Peyer's patch (tissue), 4 donors: ENCODE data around the gene TMEM14A.

ENCODE experiments used
- POLR2A ChIP-seq, 2 donors: fragments of 450-650 bp; IDR thresholded peaks; one replicate each; pipeline ENCODE4 v1.5.1; 2017; ENCODE audit warnings: antibody characterized with exemption in 2 of 2, mild to moderate bottlenecking in 2 of 2, moderate library complexity in 2 of 2
- TF ChIP-seq, protein P1 (sequence below), 6 experiments: fragments of 450-650 bp in 4 of 6; fragments of 200-600 bp in 2 of 6; sonication (generic) in 1 of 6; IDR thresholded peaks; one replicate each; pipeline ENCODE4 v1.5.1; 2017 to 2019; ENCODE audit warnings: antibody characterized with exemption in 6 of 6, mild to moderate bottlenecking in 3 of 6, moderate library complexity in 1 of 6

DNA sequence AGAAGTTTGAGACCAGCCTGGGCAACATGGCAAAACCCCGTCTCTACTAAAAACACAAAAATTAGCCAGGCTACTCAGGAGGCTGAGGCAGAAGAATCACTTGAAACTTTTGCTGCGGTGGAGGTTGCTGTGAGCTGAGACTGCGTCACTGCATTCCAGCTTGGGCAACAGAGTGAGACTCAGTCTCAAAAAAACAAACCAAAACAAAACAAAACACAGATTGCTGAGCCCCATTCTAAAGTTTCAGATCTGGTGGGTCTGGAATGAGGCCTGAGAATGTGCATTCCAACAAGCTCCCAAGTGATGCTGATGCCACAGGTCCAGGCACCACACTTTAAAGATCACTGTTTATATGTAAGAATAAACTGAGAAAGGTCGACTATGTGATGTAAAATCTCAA, 24.9 kb upstream of the TMEM14A start:
- TF ChIP-seq, protein P1, sequence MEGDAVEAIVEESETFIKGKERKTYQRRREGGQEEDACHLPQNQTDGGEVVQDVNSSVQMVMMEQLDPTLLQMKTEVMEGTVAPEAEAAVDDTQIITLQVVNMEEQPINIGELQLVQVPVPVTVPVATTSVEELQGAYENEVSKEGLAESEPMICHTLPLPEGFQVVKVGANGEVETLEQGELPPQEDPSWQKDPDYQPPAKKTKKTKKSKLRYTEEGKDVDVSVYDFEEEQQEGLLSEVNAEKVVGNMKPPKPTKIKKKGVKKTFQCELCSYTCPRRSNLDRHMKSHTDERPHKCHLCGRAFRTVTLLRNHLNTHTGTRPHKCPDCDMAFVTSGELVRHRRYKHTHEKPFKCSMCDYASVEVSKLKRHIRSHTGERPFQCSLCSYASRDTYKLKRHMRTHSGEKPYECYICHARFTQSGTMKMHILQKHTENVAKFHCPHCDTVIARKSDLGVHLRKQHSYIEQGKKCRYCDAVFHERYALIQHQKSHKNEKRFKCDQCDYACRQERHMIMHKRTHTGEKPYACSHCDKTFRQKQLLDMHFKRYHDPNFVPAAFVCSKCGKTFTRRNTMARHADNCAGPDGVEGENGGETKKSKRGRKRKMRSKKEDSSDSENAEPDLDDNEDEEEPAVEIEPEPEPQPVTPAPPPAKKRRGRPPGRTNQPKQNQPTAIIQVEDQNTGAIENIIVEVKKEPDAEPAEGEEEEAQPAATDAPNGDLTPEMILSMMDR (IDR thresholded peaks at IDR 0.05), result no peak
- TF ChIP-seq POLR2A (IDR thresholded peaks at IDR 0.05), result no peak
